Neural cell (in vitro differentiated cells): ENCODE measurements around the gene PREPL. TPM values are rescaled to one million over a fixed set of nuclear protein-coding genes. Genes with fewer than 3 reads are reported as not detected.

Experiments
- H2AFZ ChIP-seq: fragments of 200-600, 300-800 bp; sonication (generic), shearing (Covaris generic); 2 replicates; pipeline ENCODE4 v1.6.0; 2014; ENCODE audit warnings: low read depth, mild to moderate bottlenecking, antibody characterized with exemption, low read length, moderate library complexity
- H3F3A ChIP-seq: fragments of 200-600 bp; shearing (Covaris generic); 2 replicates; pipeline ENCODE4 v1.6.1; 2016; ENCODE audit warnings: mild to moderate bottlenecking, moderate library complexity, mixed read lengths, antibody characterized with exemption, low read length; ENCODE audit not compliant: insufficient read depth, poor library complexity, severe bottlenecking
- H3K27ac ChIP-seq: fragments of 200-600, 300-800 bp; sonication (generic), shearing (Covaris generic); 2 replicates; pipeline ENCODE4 v1.5.1; 2014; ENCODE audit warnings: mild to moderate bottlenecking, low read length, moderate library complexity
- H3K27me3 ChIP-seq: fragments of 300-800, 200-600 bp; sonication (generic), shearing (Covaris generic); 2 replicates; pipeline ENCODE4 v1.6.0; 2014; ENCODE audit warnings: mild to moderate bottlenecking, low read depth, low read length, moderate library complexity; ENCODE audit not compliant: insufficient read depth
- H3K36me3 ChIP-seq: fragments of 300-800, 200-600 bp; sonication (generic), shearing (Covaris generic); 2 replicates; pipeline ENCODE4 v1.5.1; 2014; ENCODE audit warnings: mild to moderate bottlenecking, antibody characterized with exemption, low read length, moderate library complexity; ENCODE audit not compliant: insufficient read depth
- H3K4me2 ChIP-seq: fragments of 300-800, 200-600 bp; sonication (generic), shearing (Covaris generic); 2 replicates; pipeline ENCODE4 v1.6.0; 2014; ENCODE audit warnings: mild to moderate bottlenecking, low read length
- H3K4me3 ChIP-seq: fragments of 300-800, 200-600 bp; sonication (generic), shearing (Covaris generic); 2 replicates; pipeline ENCODE4 v1.5.1; 2014; ENCODE audit warnings: mild to moderate bottlenecking, low read length, moderate library complexity
- H3K79me2 ChIP-seq: fragments of 200-600 bp; shearing (Covaris generic); replicated peaks from 2 replicates; pipeline ENCODE4 v1.6.0; 2014; ENCODE audit warnings: mild to moderate bottlenecking, low read length, moderate library complexity; ENCODE audit not compliant: insufficient read depth
- H3K9ac ChIP-seq: fragments of 300-800, 200-600 bp; sonication (generic), shearing (Covaris generic); 2 replicates; pipeline ENCODE4 v1.6.1; 2016; ENCODE audit warnings: mild to moderate bottlenecking, low read length, mixed read lengths
- H3K9me2 ChIP-seq: fragments of 200-600 bp; shearing (Covaris generic); 2 replicates; pipeline ENCODE4 v1.6.1; 2016; ENCODE audit warnings: mild to moderate bottlenecking, low read length, mixed read lengths; ENCODE audit not compliant: insufficient read depth
- H3K9me3 ChIP-seq: fragments of 200-600, 300-800 bp; sonication (generic), shearing (Covaris generic); 2 replicates; pipeline ENCODE4 v1.6.1; 2016; ENCODE audit warnings: mild to moderate bottlenecking, mixed run types, low read length, moderate library complexity, mixed read lengths
- H4K20me1 ChIP-seq: fragments of 200-600 bp; shearing (Covaris generic); 2 replicates; pipeline ENCODE4 v1.6.1; 2016; ENCODE audit warnings: mild to moderate bottlenecking, mixed run types; ENCODE audit not compliant: insufficient read depth
- EP300 ChIP-seq: fragments of 450-650 bp; conservative IDR thresholded peaks from 2 replicates; pipeline ENCODE4 v1.6.1; 2014; ENCODE audit warnings: antibody characterized with exemption, mild to moderate bottlenecking, moderate library complexity; ENCODE audit not compliant: poor library complexity, severe bottlenecking
- EZH2 ChIP-seq: fragments of 200-600, 300-800 bp; shearing (Covaris generic), sonication (generic); IDR thresholded peaks from 2 replicates; pipeline ENCODE4 v1.6.1; 2014; ENCODE audit warnings: antibody characterized with exemption, low read length, borderline replicate concordance, mild to moderate bottlenecking; ENCODE audit not compliant: insufficient read depth, poor library complexity, severe bottlenecking
- MXI1 ChIP-seq: fragments of 450-650 bp; conservative IDR thresholded peaks from 2 replicates; pipeline ENCODE4 v1.6.1; 2014; ENCODE audit warnings: antibody characterized with exemption, mild to moderate bottlenecking; ENCODE audit not compliant: poor library complexity, severe bottlenecking
- SMC3 ChIP-seq: fragments of 450-650 bp; conservative IDR thresholded peaks from 2 replicates; pipeline ENCODE4 v1.6.1; 2014; ENCODE audit warnings: antibody characterized with exemption, mild to moderate bottlenecking, moderate library complexity; ENCODE audit not compliant: poor library complexity
- TAF1 ChIP-seq: IDR thresholded peaks from 2 replicates; pipeline ENCODE4 v1.6.1; 2012; ENCODE audit warnings: low read depth
- polyA plus RNA-seq: library from polyadenylated mRNA; depleted of rRNA; stranded (reverse); fragments of >200 nt; gene quantifications from 2 replicates; pipeline ENCODE4 v1.2.3, GENCODE V29; 2014
- TF ChIP-seq, protein P1 (sequence below): fragments of 450-650 bp; IDR thresholded peaks from 2 replicates; pipeline ENCODE4 v1.5.1; 2014; ENCODE audit warnings: antibody characterized with exemption, mild to moderate bottlenecking, moderate library complexity; ENCODE audit not compliant: poor library complexity, severe bottlenecking
- TF ChIP-seq, protein P2 (sequence below): IDR thresholded peaks from 2 replicates; pipeline ENCODE4 v1.6.1; 2012; ENCODE audit warnings: borderline replicate concordance

PREPL gene
- polyA plus RNA-seq, 1 donor from 2014 or later = 236 TPM

DNA sequence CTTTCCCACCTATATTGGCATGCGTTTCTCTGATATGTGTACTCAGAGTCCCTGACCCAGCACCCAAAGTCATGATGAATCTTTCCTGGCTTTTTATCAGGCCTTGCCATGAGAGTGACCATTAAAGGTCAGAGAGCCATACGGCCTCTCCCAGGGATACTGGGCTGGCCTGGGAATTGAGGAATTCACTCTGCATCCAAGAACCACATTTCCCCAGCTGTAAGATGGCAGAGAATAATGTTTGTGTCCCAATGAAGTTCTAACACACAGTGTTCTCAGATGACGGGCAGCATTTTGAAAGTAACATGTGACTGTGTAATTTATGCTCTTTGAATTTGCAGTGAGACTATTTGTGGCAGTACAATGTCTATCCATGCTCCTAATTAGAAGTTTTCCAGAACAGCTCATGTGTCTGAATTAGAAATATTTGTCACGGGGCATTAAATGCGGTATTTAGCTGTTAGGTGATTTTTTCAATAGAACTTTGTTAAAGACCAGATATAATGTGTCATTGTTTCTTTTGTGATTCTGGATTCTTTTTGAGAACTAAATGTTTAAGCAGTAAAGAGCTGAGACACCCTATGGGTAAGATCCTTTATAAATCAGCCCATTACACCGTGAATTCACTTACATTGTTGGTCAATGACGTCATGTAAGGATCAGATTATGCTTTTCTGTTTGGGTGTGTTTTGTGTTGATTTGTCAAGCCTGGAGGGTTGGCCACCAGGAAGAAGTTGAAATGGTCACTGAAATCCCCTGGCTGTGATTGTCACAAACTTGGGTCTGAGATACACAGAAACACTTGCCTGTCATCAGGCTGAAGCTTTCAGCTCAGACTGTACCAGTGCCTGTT, 93.3 kb downstream of the PREPL start:
- no peak overlapping the region for H2AFZ ChIP-seq
- no peaks in the 10 kb centered on the region for H3K9me3 ChIP-seq
- H3K9ac ChIP-seq = no peak overlapping the region
- H3K4me2 ChIP-seq = no peak overlapping the region
- no peaks in the 10 kb centered on the region for H3K27me3 ChIP-seq
- TF ChIP-seq EZH2 (no peak), MXI1 (no peak), TAF1 (no peak), EP300 (no peak), SMC3 (no peak)
- TF ChIP-seq, protein P1, sequence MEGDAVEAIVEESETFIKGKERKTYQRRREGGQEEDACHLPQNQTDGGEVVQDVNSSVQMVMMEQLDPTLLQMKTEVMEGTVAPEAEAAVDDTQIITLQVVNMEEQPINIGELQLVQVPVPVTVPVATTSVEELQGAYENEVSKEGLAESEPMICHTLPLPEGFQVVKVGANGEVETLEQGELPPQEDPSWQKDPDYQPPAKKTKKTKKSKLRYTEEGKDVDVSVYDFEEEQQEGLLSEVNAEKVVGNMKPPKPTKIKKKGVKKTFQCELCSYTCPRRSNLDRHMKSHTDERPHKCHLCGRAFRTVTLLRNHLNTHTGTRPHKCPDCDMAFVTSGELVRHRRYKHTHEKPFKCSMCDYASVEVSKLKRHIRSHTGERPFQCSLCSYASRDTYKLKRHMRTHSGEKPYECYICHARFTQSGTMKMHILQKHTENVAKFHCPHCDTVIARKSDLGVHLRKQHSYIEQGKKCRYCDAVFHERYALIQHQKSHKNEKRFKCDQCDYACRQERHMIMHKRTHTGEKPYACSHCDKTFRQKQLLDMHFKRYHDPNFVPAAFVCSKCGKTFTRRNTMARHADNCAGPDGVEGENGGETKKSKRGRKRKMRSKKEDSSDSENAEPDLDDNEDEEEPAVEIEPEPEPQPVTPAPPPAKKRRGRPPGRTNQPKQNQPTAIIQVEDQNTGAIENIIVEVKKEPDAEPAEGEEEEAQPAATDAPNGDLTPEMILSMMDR = no peak
- TF ChIP-seq, protein P2, sequence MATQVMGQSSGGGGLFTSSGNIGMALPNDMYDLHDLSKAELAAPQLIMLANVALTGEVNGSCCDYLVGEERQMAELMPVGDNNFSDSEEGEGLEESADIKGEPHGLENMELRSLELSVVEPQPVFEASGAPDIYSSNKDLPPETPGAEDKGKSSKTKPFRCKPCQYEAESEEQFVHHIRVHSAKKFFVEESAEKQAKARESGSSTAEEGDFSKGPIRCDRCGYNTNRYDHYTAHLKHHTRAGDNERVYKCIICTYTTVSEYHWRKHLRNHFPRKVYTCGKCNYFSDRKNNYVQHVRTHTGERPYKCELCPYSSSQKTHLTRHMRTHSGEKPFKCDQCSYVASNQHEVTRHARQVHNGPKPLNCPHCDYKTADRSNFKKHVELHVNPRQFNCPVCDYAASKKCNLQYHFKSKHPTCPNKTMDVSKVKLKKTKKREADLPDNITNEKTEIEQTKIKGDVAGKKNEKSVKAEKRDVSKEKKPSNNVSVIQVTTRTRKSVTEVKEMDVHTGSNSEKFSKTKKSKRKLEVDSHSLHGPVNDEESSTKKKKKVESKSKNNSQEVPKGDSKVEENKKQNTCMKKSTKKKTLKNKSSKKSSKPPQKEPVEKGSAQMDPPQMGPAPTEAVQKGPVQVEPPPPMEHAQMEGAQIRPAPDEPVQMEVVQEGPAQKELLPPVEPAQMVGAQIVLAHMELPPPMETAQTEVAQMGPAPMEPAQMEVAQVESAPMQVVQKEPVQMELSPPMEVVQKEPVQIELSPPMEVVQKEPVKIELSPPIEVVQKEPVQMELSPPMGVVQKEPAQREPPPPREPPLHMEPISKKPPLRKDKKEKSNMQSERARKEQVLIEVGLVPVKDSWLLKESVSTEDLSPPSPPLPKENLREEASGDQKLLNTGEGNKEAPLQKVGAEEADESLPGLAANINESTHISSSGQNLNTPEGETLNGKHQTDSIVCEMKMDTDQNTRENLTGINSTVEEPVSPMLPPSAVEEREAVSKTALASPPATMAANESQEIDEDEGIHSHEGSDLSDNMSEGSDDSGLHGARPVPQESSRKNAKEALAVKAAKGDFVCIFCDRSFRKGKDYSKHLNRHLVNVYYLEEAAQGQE = no peak
- no peak overlapping the region for H3K27ac ChIP-seq
- no peaks in the 10 kb centered on the region for H3F3A ChIP-seq
- H4K20me1 ChIP-seq = no peaks in the 10 kb centered on the region
- no peaks in the 10 kb centered on the region for H3K36me3 ChIP-seq
- no peaks in the 10 kb centered on the region for H3K9me2 ChIP-seq
- H3K4me3 ChIP-seq = no peak overlapping the region
- H3K79me2 ChIP-seq = no peaks in the 10 kb centered on the region

Other genes with a start within 250 kb of the PREPL start
- gene PPM1B, start 192.6 kb downstream of the PREPL start, polyA plus RNA-seq = 79.8 and 116 TPM in 2 replicates
- 0.20 and 0.66 TPM in 2 replicates for gene SLC3A1, start 86.0 kb downstream of the PREPL start, polyA plus RNA-seq
- 4.0 and 5.1 TPM in 2 replicates for gene CAMKMT, start 453 bp upstream of the PREPL start, polyA plus RNA-seq